Right lung (tissue), 5 donors: ENCODE data around the gene EXOSC5. TPM values are rescaled to one million over a fixed set of nuclear protein-coding genes. Genes with fewer than 3 reads are reported as not detected.
"Not testable (repeated sequence)": the region's sequence is repeated elsewhere in the genome, so short reads cannot be mapped to it uniquely, and the experiment has no call there.

Experiments used
- DNase-seq, 2 donors: peaks; one replicate each; pipeline ENCODE4 v3.0.0-alpha.2; 2013
- polyA plus RNA-seq, 5 donors: library from polyadenylated mRNA; unstranded; fragments of 120-200 nt; gene quantifications; one replicate each; pipeline versions ENCODE4 v1.2.1 to v1.2.3, GENCODE V29; 2013; ENCODE audit warnings: inconsistent platforms in 1 of 5, low replicate concordance in 1 of 5; ENCODE audit not compliant: insufficient read length in 5 of 5, insufficient read depth in 1 of 5

The EXOSC5 gene
- polyA plus RNA-seq, 5 donors = 11.5 to 19.7 (median 14.7) TPM

GRCh38 chr19:41372501-41372900 lies 24.7 kb downstream of the EXOSC5 start:
- DNase-seq = no peak

- no peak for DNase-seq
Measured at GRCh38 chr19:41371541-41371940, 25.6 kb downstream of the EXOSC5 start.

- DNase-seq = not testable (repeated sequence)
Measured at GRCh38 chr19:41371119-41371518, 26.0 kb downstream of the EXOSC5 start.

GRCh38 chr19:41369769-41370168 lies 27.4 kb downstream of the EXOSC5 start:
- DNase-seq = no peak

- DNase-seq = no peak
Measured at GRCh38 chr19:41367848-41368301, 29.3 kb downstream of the EXOSC5 start.

- DNase-seq = no peak
Measured at GRCh38 chr19:41366089-41366488, 31.1 kb downstream of the EXOSC5 start.

- no peak for DNase-seq
Measured at GRCh38 chr19:41364524-41365391, 32.4 kb downstream of the EXOSC5 start.

GRCh38 chr19:41363753-41364523 lies 33.2 kb downstream of the EXOSC5 start, which contains the start of gene B9D2:
TSS of gene B9D2 (minus strand) at chr19:41364149. CDS start at chr19:41363519, 630 bp downstream.
- peak; percentile 98 to 99 for DNase-seq

- DNase-seq = no peak
Measured at GRCh38 chr19:41363371-41363752, 33.8 kb downstream of the EXOSC5 start.

- no peak for DNase-seq
Measured at GRCh38 chr19:41362143-41362847, 34.9 kb downstream of the EXOSC5 start.

GRCh38 chr19:41359741-41360140 lies 37.4 kb downstream of the EXOSC5 start:
- DNase-seq = no peak

- no peak for DNase-seq
Measured at GRCh38 chr19:41357746-41358145, 39.4 kb downstream of the EXOSC5 start.

- DNase-seq = no peak
Measured at GRCh38 chr19:41356984-41357739, 40.0 kb downstream of the EXOSC5 start.

- no peak for DNase-seq
Measured at GRCh38 chr19:41355802-41356201, 41.4 kb downstream of the EXOSC5 start.

GRCh38 chr19:41355035-41355434 lies 42.1 kb downstream of the EXOSC5 start:
- no peak for DNase-seq

- no peak for DNase-seq
Measured at GRCh38 chr19:41354343-41354953, 42.7 kb downstream of the EXOSC5 start.

GRCh38 chr19:41353466-41354342 lies 43.5 kb downstream of the EXOSC5 start, which contains the start of gene TGFB1:
TSS of gene TGFB1 (minus strand) at chr19:41353922. CDS start at chr19:41353044, 878 bp downstream.
- DNase-seq = peak; percentile 78

GRCh38 chr19:41352609-41353465 lies 44.3 kb downstream of the EXOSC5 start:
- no peak for DNase-seq

- no peak for DNase-seq
Measured at GRCh38 chr19:41352279-41352608, 44.9 kb downstream of the EXOSC5 start.
